GM23248 (cell line): ENCODE data around the gene GTPBP6. TPM values are rescaled to one million over a fixed set of nuclear protein-coding genes. Genes with fewer than 3 reads are reported as not detected.

Source experiments
- DNase-seq: peaks from one replicate; pipeline ENCODE4 v3.0.0-alpha.2; 2015
- H2AFZ ChIP-seq: fragments of 200-600 bp; sonication (generic); 2 replicates; pipeline ENCODE4 v1.6.1; 2016; ENCODE audit warnings: antibody characterized with exemption
- H3F3A ChIP-seq: fragments of 200-600 bp; sonication (generic); 2 replicates; pipeline ENCODE4 v1.6.1; 2016; ENCODE audit warnings: mild to moderate bottlenecking, antibody characterized with exemption, mixed run types; ENCODE audit not compliant: insufficient read depth
- H3K27ac ChIP-seq: fragments of 200-600 bp; sonication (generic); 2 replicates; pipeline ENCODE4 v1.5.1; 2016; ENCODE audit warnings: mild to moderate bottlenecking
- H3K27me3 ChIP-seq: fragments of 200-600 bp; sonication (generic); replicated peaks from 2 replicates; pipeline ENCODE4 v1.6.1; 2016; ENCODE audit warnings: mild to moderate bottlenecking; ENCODE audit not compliant: insufficient read depth
- H3K36me3 ChIP-seq: fragments of 200-600 bp; sonication (generic); 2 replicates; pipeline ENCODE4 v1.6.1; 2016; ENCODE audit warnings: low read depth, mild to moderate bottlenecking
- H3K4me1 ChIP-seq: fragments of 200-600 bp; sonication (generic); 2 replicates; pipeline ENCODE4 v1.6.1; 2016; ENCODE audit warnings: mild to moderate bottlenecking; ENCODE audit not compliant: insufficient read depth
- H3K4me2 ChIP-seq: fragments of 200-600 bp; sonication (generic); one replicate; pipeline ENCODE4 v1.6.1; 2016; ENCODE audit warnings: mild to moderate bottlenecking; ENCODE audit not compliant: unreplicated experiment
- H3K4me3 ChIP-seq: fragments of 200-600 bp; sonication (generic); 2 replicates; pipeline ENCODE4 v1.5.1; 2016; ENCODE audit warnings: mild to moderate bottlenecking
- H3K79me2 ChIP-seq: fragments of 200-600 bp; sonication (generic); 2 replicates; pipeline ENCODE4 v1.6.1; 2016; ENCODE audit warnings: mild to moderate bottlenecking; ENCODE audit not compliant: insufficient read depth
- H3K9ac ChIP-seq: fragments of 200-600 bp; sonication (generic); 2 replicates; pipeline ENCODE4 v1.6.1; 2016; ENCODE audit warnings: mild to moderate bottlenecking
- H3K9me2 ChIP-seq: fragments of 200-600 bp; sonication (generic); 2 replicates; pipeline ENCODE4 v1.6.1; 2016; ENCODE audit warnings: mixed run types, mild to moderate bottlenecking, moderate library complexity; ENCODE audit not compliant: insufficient read depth
- H3K9me3 ChIP-seq: fragments of 200-600 bp; sonication (generic); one replicate; pipeline ENCODE4 v1.6.1; 2017; ENCODE audit warnings: low read depth
- H4K20me1 ChIP-seq: fragments of 200-600 bp; sonication (generic); 2 replicates; pipeline ENCODE4 v1.6.0; 2016; ENCODE audit not compliant: insufficient read depth
- EZH2 ChIP-seq: fragments of 200-600 bp; sonication (generic); IDR thresholded peaks from 2 replicates; pipeline ENCODE4 v1.6.1; 2018; ENCODE audit warnings: antibody characterized with exemption, mild to moderate bottlenecking; ENCODE audit not compliant: insufficient read depth, poor library complexity, severe bottlenecking
- EZH2phosphoT487 ChIP-seq: fragments of 200-600 bp; sonication (generic); IDR thresholded peaks from 2 replicates; pipeline ENCODE4 v1.6.1; 2018; ENCODE audit warnings: antibody characterized with exemption, moderate library complexity, mild to moderate bottlenecking, low read depth; ENCODE audit not compliant: insufficient read depth
- WGBS, 2 experiments: methylation state at CpG; one replicate each; pipeline ENCODE4 v1.1.6; 2015 to 2017; ENCODE audit warnings: low lambda C conversion rate in 2 of 2, low coverage in 1 of 2; ENCODE audit errors: missing lambda C conversion rate in 2 of 2; 5-methylcytosine and 5-hydroxymethylcytosine counted together
- in situ Hi-C: fragments of 300-500 bp; cut with MboI; formaldehyde crosslinking; loops from 2 replicates; pipeline ENCODE4 v1.15.0; 2020
- polyA plus RNA-seq: library from polyadenylated mRNA; unstranded; fragments of >200 nt; fragmentation: Nextera tagmentation; extraction: Ambion mirVana; gene quantifications from 2 replicates; pipeline ENCODE4 v1.2.1, GENCODE V29; 2016
- total RNA-seq: library from RNA; depleted of rRNA; stranded (reverse); fragments of >200 nt; shearing (Covaris generic); gene quantifications from 2 replicates; pipeline ENCODE4 v1.2.3, GENCODE V29; 2014

The GTPBP6 gene
- total and polyA plus RNA-seq, 2 experiments from 2014 or later = 28.1 to 32.4 TPM

DNA sequence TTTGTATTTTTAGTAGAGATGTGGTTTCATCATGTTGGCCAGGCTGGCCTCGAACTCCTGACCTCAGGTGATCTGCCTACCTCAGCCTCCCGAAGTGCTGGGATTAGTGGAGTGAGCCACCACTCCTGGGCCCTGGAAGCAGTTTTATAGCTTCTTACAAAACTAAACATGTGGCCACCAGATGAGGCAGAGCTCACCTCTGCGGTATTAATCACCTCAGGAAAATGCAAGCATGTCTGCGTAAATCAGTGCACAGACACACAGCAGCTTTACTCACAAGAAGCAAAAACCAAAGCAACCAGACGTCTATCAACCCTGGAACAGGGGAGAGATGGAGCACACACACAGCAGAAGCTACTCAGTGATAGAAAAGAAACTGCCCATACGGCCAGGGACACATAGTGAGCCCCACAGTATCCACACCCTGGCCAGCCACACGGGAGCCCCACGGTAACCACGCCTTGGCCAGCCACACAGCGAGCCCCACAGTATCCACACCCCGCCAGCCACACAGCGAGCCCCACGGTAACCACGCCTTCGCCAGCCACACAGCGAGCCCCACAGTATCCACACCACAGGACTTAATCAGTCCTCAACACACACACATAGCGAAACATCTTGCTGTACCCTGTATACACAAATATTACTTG, 37.9 kb upstream of the GTPBP6 start:
- no peaks in the 10 kb centered on the region for H3K9me2 ChIP-seq
- no peaks in the 10 kb centered on the region for H3K79me2 ChIP-seq
- no peaks in the 10 kb centered on the region for H3K36me3 ChIP-seq
- H3K27ac ChIP-seq = no peak overlapping the region
- in situ Hi-C loops = no loop called here
- TF ChIP-seq EZH2phosphoT487 = no peak
- H3K9ac ChIP-seq = no peak overlapping the region
- H4K20me1 ChIP-seq = no peaks in the 10 kb centered on the region
- H2AFZ ChIP-seq = no peak overlapping the region
- no peaks in the 10 kb centered on the region for H3K27me3 ChIP-seq
- 0 out of 2 replicates have a peak, but pooled peaks cover 3% of the 10 kb centered on the region for H3F3A ChIP-seq
- peak; percentile 77 for DNase-seq
- H3K4me3 ChIP-seq = no peak overlapping the region
- H3K4me1 ChIP-seq = peaks cover 4% of the 10 kb centered on the region; the same call in 1 of the 2 replicates
- 59 to 65% methylated on average over 17 of the region's 17 CpGs for WGBS, 2 experiments
- no peaks in the 10 kb centered on the region for H3K9me3 ChIP-seq
- no peak overlapping the region for H3K4me2 ChIP-seq

DNA sequence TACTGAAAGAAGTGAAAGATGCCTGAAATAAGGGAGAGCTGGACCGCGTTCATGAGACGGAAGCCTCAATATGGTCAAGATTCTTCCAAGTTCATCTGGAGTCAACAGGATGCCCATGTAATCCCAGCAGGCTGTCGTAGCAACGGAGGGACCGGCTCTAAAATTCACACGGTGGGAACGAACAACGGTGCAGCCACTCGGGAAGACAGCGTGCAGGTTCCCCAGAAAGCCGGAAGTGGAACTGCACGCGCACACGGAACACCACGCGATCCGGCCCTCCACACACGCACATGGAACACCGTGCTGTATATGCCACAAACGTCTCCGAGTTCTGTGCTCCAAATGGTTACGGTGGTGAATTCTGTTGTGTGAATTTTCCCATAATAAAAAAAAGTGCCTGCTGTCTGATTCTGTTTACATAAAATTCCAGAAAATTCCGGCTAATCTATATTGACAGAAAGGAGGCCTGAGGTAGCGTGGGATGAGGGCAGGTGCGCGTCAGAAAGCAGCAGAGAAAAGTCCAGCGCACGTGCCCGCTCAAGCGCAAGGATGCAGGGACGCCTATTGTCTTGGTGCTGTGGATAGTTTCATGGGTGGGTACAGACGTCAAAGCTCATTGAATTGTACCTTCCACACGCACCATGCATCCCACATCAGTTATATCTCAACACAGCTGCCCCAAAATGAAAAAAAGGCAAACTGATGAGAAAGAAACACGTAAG, 36.9 kb upstream of the GTPBP6 start:
- no peaks in the 10 kb centered on the region for H3K9me3 ChIP-seq
- H3K36me3 ChIP-seq = no peaks in the 10 kb centered on the region
- H3K9me2 ChIP-seq = no peaks in the 10 kb centered on the region
- in situ Hi-C loops = no loop called here
- WGBS, 2 experiments = 89 to 90% methylated on average over 35 of the region's 35 CpGs
- no peaks in the 10 kb centered on the region for H4K20me1 ChIP-seq
- H3K4me1 ChIP-seq = peaks cover 4% of the 10 kb centered on the region; the same call in 1 of the 2 replicates
- H3F3A ChIP-seq = 0 out of 2 replicates have a peak, but pooled peaks cover 3% of the 10 kb centered on the region
- no peak overlapping the region for H3K9ac ChIP-seq
- H2AFZ ChIP-seq = no peak overlapping the region
- no peak for DNase-seq
- H3K79me2 ChIP-seq = no peaks in the 10 kb centered on the region
- no peak overlapping the region for H3K27ac ChIP-seq
- no peak overlapping the region for H3K4me2 ChIP-seq
- no peaks in the 10 kb centered on the region for H3K27me3 ChIP-seq
- no peak for TF ChIP-seq EZH2phosphoT487
- TF ChIP-seq EZH2 = no peak
- H3K4me3 ChIP-seq = no peak overlapping the region

DNA sequence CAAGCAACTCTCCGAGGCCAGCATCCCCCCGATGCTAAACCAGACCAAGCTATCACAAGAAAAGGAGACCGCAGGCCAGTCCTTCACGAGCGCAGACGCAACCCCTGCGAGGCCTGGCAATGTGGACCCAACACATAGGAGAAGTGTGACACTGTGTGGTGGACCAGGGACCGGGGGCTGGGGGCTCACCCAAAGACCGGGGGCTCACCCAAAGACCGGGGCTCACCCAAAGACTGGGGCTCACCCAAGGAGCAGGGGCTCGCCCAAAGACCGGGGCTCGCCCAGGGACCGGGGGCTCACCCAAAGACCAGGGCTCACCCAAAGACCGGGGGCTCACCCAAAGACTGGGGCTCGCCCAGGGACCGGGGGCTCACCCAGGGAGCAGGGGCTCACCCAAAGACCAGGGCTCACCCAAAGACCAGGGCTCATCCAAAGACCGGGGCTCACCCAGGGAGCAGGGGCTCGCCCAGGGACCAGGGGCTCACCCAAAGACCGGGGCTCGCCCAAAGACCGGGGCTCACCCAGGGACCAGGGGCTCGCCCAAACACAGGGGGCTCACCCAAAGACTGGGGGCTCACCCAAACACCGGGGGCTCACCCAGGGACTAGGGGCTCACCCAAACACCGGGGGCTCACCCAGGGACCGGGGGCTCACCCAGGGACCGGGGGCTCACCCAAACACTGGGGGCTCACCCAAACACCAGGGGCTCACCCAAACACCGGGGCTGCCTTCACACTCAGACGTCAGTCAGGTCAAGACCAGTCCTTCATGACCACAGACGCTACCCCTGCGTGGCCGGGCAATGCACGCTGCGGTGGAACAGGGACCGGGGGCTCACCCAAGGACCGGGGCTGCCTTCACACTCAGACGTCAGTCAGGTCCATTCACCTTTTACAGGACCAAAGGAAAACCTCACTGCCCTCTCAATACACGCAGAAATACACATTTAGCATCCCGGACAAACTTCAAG, 35.3 kb upstream of the GTPBP6 start:
- WGBS, 2 experiments = 92 to 96% methylated on average over 23 to 35 of the region's 39 CpGs
- Histone ChIP-seq H3K9me2 (no peaks in the 10 kb centered on the region), H3K4me2 (no peak overlapping the region), H4K20me1 (no peaks in the 10 kb centered on the region), H3F3A (no peaks in the 10 kb centered on the region), H2AFZ (no peak overlapping the region), H3K4me1 (peaks cover 4% of the 10 kb centered on the region; the same call in 1 of the 2 replicates), H3K27me3 (no peaks in the 10 kb centered on the region), H3K36me3 (no peaks in the 10 kb centered on the region), H3K4me3 (no peak overlapping the region), H3K27ac (no peak overlapping the region), H3K79me2 (no peaks in the 10 kb centered on the region), H3K9me3 (no peaks in the 10 kb centered on the region), H3K9ac (no peak overlapping the region)
- no peak for DNase-seq
- TF ChIP-seq EZH2 (no peak), EZH2phosphoT487 (no peak)
- in situ Hi-C loops = no loop called here
